ENCODE data around the gene CFL1. TPM values are rescaled to one million over a fixed set of nuclear protein-coding genes. Genes with fewer than 3 reads are reported as not detected.

CFL1 gene
- polyA plus RNA-seq, 1 of the 3 experiments (the other 2 are of a cell fraction), result 4,252 TPM

GRCh38 chr11:65826984-65827735 lies 30.8 kb downstream of the CFL1 start:
- Histone ChIP-seq H2AFZ (ENCODE audit: low read depth) (no peak overlapping the region; the same call in 1 of the 2 replicates), H4K20me1 (ENCODE audit: insufficient read depth) (no peaks in the 10 kb centered on the region), H3K4me3 (ENCODE audit: low read depth in 2 of 2, low read length in 1 of 2) (no peak overlapping the region), H3K9me2 (no peaks in the 10 kb centered on the region), H3K79me2 (ENCODE audit: insufficient read depth) (no peaks in the 10 kb centered on the region), H3K36me3 (replicated peaks in 1 of 2; ENCODE audit: control insufficient read depth in 1 of 2, insufficient read depth in 2 of 2, low read length in 1 of 2) (no peaks in the 10 kb centered on the region), H3K9ac (no peak overlapping the region), H3F3A (replicated peaks; ENCODE audit: insufficient read depth) (peaks cover 8% of the 10 kb centered on the region), H3K27me3 (ENCODE audit: insufficient read depth) (no peaks in the 10 kb centered on the region), H3K4me1 (ENCODE audit: control insufficient read depth in 1 of 2, insufficient read depth in 2 of 2, low read depth in 1 of 2, low read length in 1 of 2) (no peaks in the 10 kb centered on the region; a peak in 1 of 4 replicates), H3K4me2 (no peak overlapping the region), H3K9me3 (no peaks in the 10 kb centered on the region), H3K27ac (ENCODE audit: low read depth in 2 of 2, low read length in 1 of 2) (no peak overlapping the region)
- DNase-seq, result no peak
- CTCF ChIA-PET, result interaction anchor here (0.9 to 3.9 kb wide), 5 partner anchors 10 to 122 kb away, joined by 4 to 33 read pairs (median 6); partner anchors contain the start of genes AP5B1 and KAT5
- 80% methylated on average over 8 of the region's 8 CpGs for WGBS (ENCODE audit: low lambda C conversion rate)
- POLR2A ChIA-PET, result no interaction called here
- TF ChIP-seq POLR2AphosphoS5 (IDR thresholded peaks at IDR 0.05; ENCODE audit: low read depth, low read length) (no peak), PBX3 (IDR thresholded peaks at IDR 0.05) (no peak), JUND (IDR thresholded peaks at IDR 0.05) (no peak), RFX5 (IDR thresholded peaks at IDR 0.05; ENCODE audit: low read length) (no peak), FOXM1 (IDR thresholded peaks at IDR 0.05; ENCODE audit: low read depth) (no peak), MXI1 (IDR thresholded peaks at IDR 0.05; ENCODE audit: low read depth, low read length) (no peak), GATA2 (CRISPR knock-in tag; IDR thresholded peaks at IDR 0.05) (no peak)
- TF ChIP-seq, protein P1, sequence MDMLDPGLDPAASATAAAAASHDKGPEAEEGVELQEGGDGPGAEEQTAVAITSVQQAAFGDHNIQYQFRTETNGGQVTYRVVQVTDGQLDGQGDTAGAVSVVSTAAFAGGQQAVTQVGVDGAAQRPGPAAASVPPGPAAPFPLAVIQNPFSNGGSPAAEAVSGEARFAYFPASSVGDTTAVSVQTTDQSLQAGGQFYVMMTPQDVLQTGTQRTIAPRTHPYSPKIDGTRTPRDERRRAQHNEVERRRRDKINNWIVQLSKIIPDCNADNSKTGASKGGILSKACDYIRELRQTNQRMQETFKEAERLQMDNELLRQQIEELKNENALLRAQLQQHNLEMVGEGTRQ (IDR thresholded peaks at IDR 0.05; ENCODE audit: borderline replicate concordance, low read depth, low read length), result no peak
- TF ChIP-seq, protein P2, sequence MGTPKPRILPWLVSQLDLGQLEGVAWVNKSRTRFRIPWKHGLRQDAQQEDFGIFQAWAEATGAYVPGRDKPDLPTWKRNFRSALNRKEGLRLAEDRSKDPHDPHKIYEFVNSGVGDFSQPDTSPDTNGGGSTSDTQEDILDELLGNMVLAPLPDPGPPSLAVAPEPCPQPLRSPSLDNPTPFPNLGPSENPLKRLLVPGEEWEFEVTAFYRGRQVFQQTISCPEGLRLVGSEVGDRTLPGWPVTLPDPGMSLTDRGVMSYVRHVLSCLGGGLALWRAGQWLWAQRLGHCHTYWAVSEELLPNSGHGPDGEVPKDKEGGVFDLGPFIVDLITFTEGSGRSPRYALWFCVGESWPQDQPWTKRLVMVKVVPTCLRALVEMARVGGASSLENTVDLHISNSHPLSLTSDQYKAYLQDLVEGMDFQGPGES (IDR thresholded peaks at IDR 0.05; ENCODE audit: low read depth, low read length), result no peak

GRCh38 chr11:65822776-65823528 lies 35.0 kb downstream of the CFL1 start:
- Histone ChIP-seq H3K9me3 (no peaks in the 10 kb centered on the region), H3F3A (replicated peaks; ENCODE audit: insufficient read depth) (no peaks in the 10 kb centered on the region), H4K20me1 (ENCODE audit: insufficient read depth) (no peaks in the 10 kb centered on the region), H2AFZ (ENCODE audit: low read depth) (no peak overlapping the region), H3K27ac (ENCODE audit: low read depth in 2 of 2, low read length in 1 of 2) (no peak overlapping the region), H3K9ac (no peak overlapping the region), H3K36me3 (replicated peaks in 1 of 2; ENCODE audit: control insufficient read depth in 1 of 2, insufficient read depth in 2 of 2, low read length in 1 of 2) (no peaks in the 10 kb centered on the region), H3K9me2 (no peaks in the 10 kb centered on the region), H3K79me2 (ENCODE audit: insufficient read depth) (no peaks in the 10 kb centered on the region), H3K27me3 (ENCODE audit: insufficient read depth) (no peaks in the 10 kb centered on the region), H3K4me3 (ENCODE audit: low read depth in 2 of 2, low read length in 1 of 2) (no peak overlapping the region), H3K4me2 (no peak overlapping the region), H3K4me1 (ENCODE audit: control insufficient read depth in 1 of 2, insufficient read depth in 2 of 2, low read depth in 1 of 2, low read length in 1 of 2) (no peaks in the 10 kb centered on the region; a peak in 1 of 4 replicates)
- 66% methylated on average over 15 of the region's 15 CpGs for WGBS (ENCODE audit: low lambda C conversion rate)
- ChIA-PET CTCF (interaction anchor here (0.6 to 13.8 kb wide), 9 partner anchors 10 to 150 kb away, joined by 3 to 111 read pairs (median 3); partner anchors contain the start of genes KAT5 and SNX32), POLR2A (interaction anchor here (1.3 kb wide), 1 partner anchor 111 kb away, joined by 5 read pairs; the partner anchor contains the start of gene KAT5)
- TF ChIP-seq, protein P2 (IDR thresholded peaks at IDR 0.05; ENCODE audit: low read depth, low read length), result no peak
- no peak for DNase-seq

Data from SK-N-SH (cell line).